Fibroblast of lung (primary cell): ENCODE measurements around the gene APP. TPM values are rescaled to one million over a fixed set of nuclear protein-coding genes. Genes with fewer than 3 reads are reported as not detected.

ENCODE experiments used
- DNase-seq, 2 donors: peaks; one replicate each; pipeline versions ENCODE4 v3.0.0 to v3.0.0-alpha.2; 2010; ENCODE audit warnings: low read depth in 2 of 2
- H2AFZ ChIP-seq: 2 replicates; pipeline ENCODE4 v1.5.1; 2012; ENCODE audit warnings: low read length, control low read depth, inconsistent platforms
- H3K27ac ChIP-seq: 2 replicates; pipeline ENCODE4 v1.5.1; 2011; ENCODE audit warnings: low read length, control low read depth; ENCODE audit not compliant: insufficient read depth
- H3K27me3 ChIP-seq: 2 replicates; pipeline ENCODE4 v1.5.1; 2011; ENCODE audit warnings: mild to moderate bottlenecking, low read length; ENCODE audit not compliant: control insufficient read depth, insufficient read depth
- H3K36me3 ChIP-seq: 2 replicates; pipeline ENCODE4 v1.5.1; 2011; ENCODE audit warnings: low read length; ENCODE audit not compliant: control insufficient read depth, insufficient read depth
- H3K4me1 ChIP-seq: 2 replicates; pipeline ENCODE4 v1.5.1; 2011; ENCODE audit warnings: low read length; ENCODE audit not compliant: control insufficient read depth, insufficient read depth; ENCODE audit errors: extremely low read depth
- H3K4me2 ChIP-seq: 2 replicates; pipeline ENCODE4 v1.5.1; 2011; ENCODE audit warnings: low read length, control low read depth; ENCODE audit not compliant: insufficient read depth; ENCODE audit errors: extremely low read depth
- H3K4me3 ChIP-seq, 4 experiments: fragments of 200-600 bp in 1 of 4; sonication (generic) in 1 of 4; replicated peaks in 1 of 4; 2 replicates each; pipeline ENCODE4 v1.5.1; 2011 to 2016; ENCODE audit warnings: low read length in 4 of 4, low read depth in 3 of 4, mild to moderate bottlenecking in 3 of 4, control low read depth in 2 of 4, inconsistent platforms in 1 of 4, mixed read lengths in 1 of 4; ENCODE audit not compliant: insufficient read depth in 1 of 4; ENCODE audit errors: control extremely low read depth in 1 of 4
- H3K79me2 ChIP-seq: 2 replicates; pipeline ENCODE4 v1.5.1; 2012; ENCODE audit warnings: mild to moderate bottlenecking, low read length, inconsistent platforms; ENCODE audit not compliant: control insufficient read depth, insufficient read depth
- H3K9ac ChIP-seq: 2 replicates; pipeline ENCODE4 v1.5.1; 2011; ENCODE audit warnings: mild to moderate bottlenecking, low read length, control low read depth; ENCODE audit not compliant: insufficient read depth
- H3K9me3 ChIP-seq: 2 replicates; pipeline ENCODE4 v1.5.1; 2012; ENCODE audit warnings: low read depth, low read length; ENCODE audit not compliant: control insufficient read depth, insufficient read depth
- H4K20me1 ChIP-seq: 2 replicates; pipeline ENCODE4 v1.5.1; 2011; ENCODE audit warnings: low read length; ENCODE audit not compliant: control insufficient read depth, insufficient read depth; ENCODE audit errors: extremely low read depth
- EZH2 ChIP-seq: IDR thresholded peaks from 2 replicates; pipeline ENCODE4 v1.5.1; 2012; ENCODE audit warnings: low read length, control low read depth, mild to moderate bottlenecking; ENCODE audit errors: missing control alignments
- polyA plus RNA-seq, 2 donors: library from polyadenylated mRNA; depleted of rRNA in 1 of 2; stranded (reverse) in 1 of 2; unstranded in 1 of 2; fragments of >200 nt; gene quantifications; 2 replicates each; pipeline ENCODE4 v1.2.1, GENCODE V29; 2011 to 2012; ENCODE audit warnings: missing spikeins in 1 of 2
- total RNA-seq: library from RNA; depleted of rRNA; stranded (reverse); fragments of >200 nt; gene quantifications from 2 replicates; pipeline ENCODE4 v1.2.1, GENCODE V29; 2014
- TF ChIP-seq, protein P1 (sequence below), 2 donors: IDR thresholded peaks in 1 of 2; conservative IDR thresholded peaks in 1 of 2; 1 replicate in 1 of 2; 2 replicates in 1 of 2; pipeline ENCODE4 v1.5.1; 2011 to 2012; ENCODE audit warnings: low read length in 2 of 2, control low read depth in 1 of 2, inconsistent platforms in 1 of 2, low read depth in 1 of 2, mild to moderate bottlenecking in 1 of 2

APP gene
- total and polyA plus RNA-seq, 2 donors (not counting 1 experiment from before 2014, with no cell fraction given) = 633 to 1,088 TPM

DNA sequence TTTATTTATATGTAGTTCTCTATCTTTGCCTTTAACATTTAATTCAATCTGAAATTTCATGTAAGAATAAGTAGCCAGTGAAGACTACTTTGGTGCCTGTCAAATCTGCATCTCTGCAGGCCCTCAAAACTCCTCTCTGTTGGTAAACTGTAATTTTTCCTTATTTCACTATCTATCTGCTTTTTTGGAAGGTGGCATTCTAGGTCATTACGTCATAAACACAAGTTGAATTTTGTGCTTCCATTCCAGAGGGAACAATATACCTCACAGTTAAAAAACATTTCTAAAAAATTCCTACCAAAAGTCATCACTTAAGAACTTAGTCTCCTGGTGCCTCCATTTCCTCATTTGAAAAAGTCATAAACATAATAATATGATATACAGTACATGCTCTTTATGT is 259.8 kb downstream of the APP start:
- Histone ChIP-seq H3K4me2 (no peak overlapping the region), H3K79me2 (no peaks in the 10 kb centered on the region), H4K20me1 (no peaks in the 10 kb centered on the region), H3K4me1 (peaks cover 2% of the 10 kb centered on the region), H3K9ac (no peak overlapping the region), H2AFZ (no peak overlapping the region), H3K36me3 (no peaks in the 10 kb centered on the region), H3K4me3 (no peak overlapping the region), H3K27ac (no peak overlapping the region), H3K27me3 (no peaks in the 10 kb centered on the region), H3K9me3 (no peaks in the 10 kb centered on the region)
- no peak for DNase-seq
- TF ChIP-seq, protein P1, sequence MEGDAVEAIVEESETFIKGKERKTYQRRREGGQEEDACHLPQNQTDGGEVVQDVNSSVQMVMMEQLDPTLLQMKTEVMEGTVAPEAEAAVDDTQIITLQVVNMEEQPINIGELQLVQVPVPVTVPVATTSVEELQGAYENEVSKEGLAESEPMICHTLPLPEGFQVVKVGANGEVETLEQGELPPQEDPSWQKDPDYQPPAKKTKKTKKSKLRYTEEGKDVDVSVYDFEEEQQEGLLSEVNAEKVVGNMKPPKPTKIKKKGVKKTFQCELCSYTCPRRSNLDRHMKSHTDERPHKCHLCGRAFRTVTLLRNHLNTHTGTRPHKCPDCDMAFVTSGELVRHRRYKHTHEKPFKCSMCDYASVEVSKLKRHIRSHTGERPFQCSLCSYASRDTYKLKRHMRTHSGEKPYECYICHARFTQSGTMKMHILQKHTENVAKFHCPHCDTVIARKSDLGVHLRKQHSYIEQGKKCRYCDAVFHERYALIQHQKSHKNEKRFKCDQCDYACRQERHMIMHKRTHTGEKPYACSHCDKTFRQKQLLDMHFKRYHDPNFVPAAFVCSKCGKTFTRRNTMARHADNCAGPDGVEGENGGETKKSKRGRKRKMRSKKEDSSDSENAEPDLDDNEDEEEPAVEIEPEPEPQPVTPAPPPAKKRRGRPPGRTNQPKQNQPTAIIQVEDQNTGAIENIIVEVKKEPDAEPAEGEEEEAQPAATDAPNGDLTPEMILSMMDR (conservative IDR thresholded peaks at IDR 0.05 in 1 of 2, IDR thresholded peaks at IDR 0.05 in 1 of 2; ENCODE audit: low read depth in 1 of 2, low read length in 2 of 2) = no peak
- no peak for TF ChIP-seq EZH2

DNA sequence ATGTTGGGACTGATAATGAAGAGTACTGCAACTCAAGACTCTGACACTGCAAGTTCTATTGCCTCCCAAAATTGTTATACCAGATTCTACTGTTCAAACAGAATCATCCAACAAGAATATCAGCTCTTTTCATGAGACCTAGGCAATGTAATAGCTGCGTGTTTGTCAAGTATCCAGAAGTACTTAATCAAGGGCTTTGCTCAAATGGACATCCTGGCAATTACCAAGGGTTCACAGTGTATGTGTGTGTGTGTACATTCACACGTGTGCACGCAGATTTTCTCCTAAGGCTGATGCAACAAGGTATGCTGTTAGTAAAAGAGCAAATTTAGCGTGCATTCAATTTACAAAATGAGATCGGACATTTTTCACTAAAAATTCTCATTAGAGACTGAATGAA is 261.2 kb downstream of the APP start:
- no peak for DNase-seq
- Histone ChIP-seq H3K4me1 (peaks cover 2% of the 10 kb centered on the region), H3K4me2 (no peak overlapping the region), H3K27me3 (no peaks in the 10 kb centered on the region), H3K4me3 (no peak overlapping the region), H3K9me3 (no peaks in the 10 kb centered on the region), H3K79me2 (no peaks in the 10 kb centered on the region), H3K36me3 (no peaks in the 10 kb centered on the region), H4K20me1 (no peaks in the 10 kb centered on the region), H2AFZ (no peak overlapping the region), H3K9ac (no peak overlapping the region), H3K27ac (no peak overlapping the region)
- no peak for TF ChIP-seq EZH2
- TF ChIP-seq, protein P1 (conservative IDR thresholded peaks at IDR 0.05 in 1 of 2, IDR thresholded peaks at IDR 0.05 in 1 of 2; ENCODE audit: low read depth in 1 of 2, low read length in 2 of 2) = no peak

DNA sequence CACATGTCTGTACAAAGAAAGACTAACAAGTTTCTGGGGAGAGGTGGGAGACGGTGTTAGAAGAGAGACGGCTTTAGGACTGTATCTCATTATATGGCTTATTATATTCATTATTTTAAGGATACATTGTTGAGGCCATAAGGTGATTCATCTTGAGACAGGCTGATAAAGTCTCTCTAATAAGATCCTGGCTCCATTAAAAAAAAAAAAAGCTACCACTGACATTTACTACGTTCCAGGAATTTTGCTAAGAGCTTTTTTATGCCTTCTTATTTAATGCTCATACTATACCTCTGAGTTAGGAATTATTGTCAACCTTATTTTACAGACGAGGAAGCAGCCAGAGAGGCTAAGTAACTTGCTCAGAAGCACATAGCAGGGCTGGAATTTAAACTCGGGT is 262.1 kb downstream of the APP start:
- Histone ChIP-seq H3K9ac (no peak overlapping the region), H3K27ac (no peak overlapping the region), H3K27me3 (no peaks in the 10 kb centered on the region), H3K9me3 (no peaks in the 10 kb centered on the region), H3K4me2 (no peak overlapping the region), H4K20me1 (no peaks in the 10 kb centered on the region), H3K36me3 (peaks cover 1% of the 10 kb centered on the region), H3K4me3 (no peak overlapping the region), H3K4me1 (no peaks in the 10 kb centered on the region), H2AFZ (no peak overlapping the region), H3K79me2 (no peaks in the 10 kb centered on the region)
- no peak for TF ChIP-seq EZH2
- TF ChIP-seq, protein P1 (conservative IDR thresholded peaks at IDR 0.05 in 1 of 2, IDR thresholded peaks at IDR 0.05 in 1 of 2; ENCODE audit: low read depth in 1 of 2, low read length in 2 of 2) = no peak
- no peak for DNase-seq
